ENCODE measurements around the gene INS.

INS gene

GRCh38 chr11:2147391-2147790 is 13.6 kb downstream of the INS start:
- Histone ChIP-seq H3K4me1 (peaks cover 27% of the 10 kb centered on the region), H3K27me3 (no peaks in the 10 kb centered on the region)
- DNase-seq = no peak

GRCh38 chr11:2146051-2146450 is 15.0 kb downstream of the INS start:
- no peak for DNase-seq
- H3K27me3 ChIP-seq = no peaks in the 10 kb centered on the region
- H3K9me3 ChIP-seq = no peaks in the 10 kb centered on the region
- no peak for TF ChIP-seq CTCF (IDR thresholded peaks at IDR 0.05; ENCODE audit: low read depth, low read length)
- peaks cover 16% of the 10 kb centered on the region for H3K36me3 ChIP-seq
- no peak overlapping the region for H3K4me3 ChIP-seq (ENCODE audit: low read depth, low read length)
- H3K4me1 ChIP-seq = peaks cover 24% of the 10 kb centered on the region

More at GRCh38 chr11:2147391-2147790, 13.6 kb downstream of the INS start:
- no peak for TF ChIP-seq CTCF (IDR thresholded peaks at IDR 0.05; ENCODE audit: low read depth, low read length)
- no peaks in the 10 kb centered on the region for H3K9me3 ChIP-seq
- peaks cover 16% of the 10 kb centered on the region for H3K36me3 ChIP-seq
- no peak overlapping the region for H3K4me3 ChIP-seq (ENCODE audit: low read depth, low read length)

GRCh38 chr11:2144544-2145248 is 16.3 kb downstream of the INS start:
- H3K9me3 ChIP-seq = no peaks in the 10 kb centered on the region
- no peak for TF ChIP-seq CTCF (IDR thresholded peaks at IDR 0.05; ENCODE audit: low read depth, low read length)
- H3K4me1 ChIP-seq = peaks cover 12% of the 10 kb centered on the region
- H3K36me3 ChIP-seq = peaks cover 16% of the 10 kb centered on the region
- H3K27me3 ChIP-seq = no peaks in the 10 kb centered on the region; the same call in 1 of the 2 replicates
- DNase-seq = no peak
- H3K4me3 ChIP-seq (ENCODE audit: low read depth, low read length) = peak overlapping the region; percentile 77

- H3K9me3 ChIP-seq = no peaks in the 10 kb centered on the region
- H3K27me3 ChIP-seq = no peaks in the 10 kb centered on the region; the same call in 1 of the 2 replicates
- peaks cover 16% of the 10 kb centered on the region for H3K36me3 ChIP-seq
- DNase-seq = no peak
- H3K4me1 ChIP-seq = peaks cover 12% of the 10 kb centered on the region
- TF ChIP-seq CTCF (IDR thresholded peaks at IDR 0.05; ENCODE audit: low read depth, low read length) = peak; percentile 3; the same call in 1 of the 2 replicates
- H3K4me3 ChIP-seq (ENCODE audit: low read depth, low read length) = peak overlapping the region; percentile 77
Observed at GRCh38 chr11:2143799-2144543, 17.0 kb downstream of the INS start.

- TF ChIP-seq CTCF (IDR thresholded peaks at IDR 0.05; ENCODE audit: low read depth, low read length) = no peak
- Histone ChIP-seq H3K4me1 (peaks cover 12% of the 10 kb centered on the region), H3K27me3 (no peaks in the 10 kb centered on the region; the same call in 1 of the 2 replicates), H3K4me3 (ENCODE audit: low read depth, low read length) (peak overlapping the region; percentile 77), H3K36me3 (peaks cover 16% of the 10 kb centered on the region), H3K9me3 (no peaks in the 10 kb centered on the region)
- DNase-seq = no peak
Observed at GRCh38 chr11:2143477-2143798, 17.6 kb downstream of the INS start.

- TF ChIP-seq CTCF (IDR thresholded peaks at IDR 0.05; ENCODE audit: low read depth, low read length) = no peak
- DNase-seq = no peak
- H3K27me3 ChIP-seq = no peaks in the 10 kb centered on the region; the same call in 1 of the 2 replicates
Observed at GRCh38 chr11:2142762-2143202, 18.2 kb downstream of the INS start.

More at GRCh38 chr11:2142762-2143202, 18.2 kb downstream of the INS start:
- peaks cover 5% of the 10 kb centered on the region for H3K4me1 ChIP-seq
- peak overlapping the region; percentile 77 for H3K4me3 ChIP-seq (ENCODE audit: low read depth, low read length)
- peaks cover 12% of the 10 kb centered on the region for H3K36me3 ChIP-seq
- H3K9me3 ChIP-seq = no peaks in the 10 kb centered on the region
